HepG2 (cell line): ENCODE data around the gene IQCE. TPM values are rescaled to one million over a fixed set of nuclear protein-coding genes. Genes with fewer than 3 reads are reported as not detected.

Source experiments
- JUND ChIP-seq: sonication (generic); formaldehyde crosslinking; IDR thresholded peaks from 2 replicates; pipeline ENCODE4 v1.8.0; 2022; ENCODE audit warnings: mild to moderate bottlenecking, missing genetic modification reagents
- SETDB1 ChIP-seq: sonication (generic); formaldehyde crosslinking; IDR thresholded peaks from 2 replicates; pipeline ENCODE4 v1.5.1; 2020; ENCODE audit warnings: missing genetic modification reagents, mild to moderate bottlenecking, borderline replicate concordance
- polyA plus RNA-seq, 8 experiments: library from polyadenylated mRNA; depleted of rRNA in 3 of 8; stranded (reverse) in 7 of 8; unstranded in 1 of 8; fragments of >200 nt; fragmentation: Illumina TruSeq in 4 of 8; extraction: Trizol in 4 of 8; gene quantifications; 2 replicates each; pipeline versions ENCODE4 v1.2.1 to v1.2.3, GENCODE V29; 2011 to 2016; ENCODE audit warnings: low read depth in 4 of 8, missing spikeins in 1 of 8, mixed read lengths in 1 of 8; ENCODE audit not compliant: insufficient read depth in 1 of 8
- total RNA-seq, 5 experiments: library from RNA; depleted of rRNA; stranded (reverse); fragments of >200 nt; fragmentation: Illumina TruSeq; extraction: Trizol; gene quantifications; 2 replicates each; pipeline ENCODE4 v1.2.3, GENCODE V29; 2016; ENCODE audit warnings: low read depth in 1 of 5
- TF ChIP-seq, protein P1 (sequence below), 2 experiments: sonication (generic) in 1 of 2; formaldehyde crosslinking in 1 of 2; IDR thresholded peaks; 2 replicates each; pipeline versions ENCODE4 v1.4.0 to v1.6.1; 2016 to 2020; ENCODE audit warnings: borderline replicate concordance in 1 of 2, low read depth in 1 of 2, mild to moderate bottlenecking in 1 of 2, missing genetic modification reagents in 1 of 2
- TF ChIP-seq, protein P2 (sequence below): sonication (generic); formaldehyde crosslinking; IDR thresholded peaks from 2 replicates; pipeline ENCODE4 v1.5.1; 2020; ENCODE audit warnings: mild to moderate bottlenecking, missing genetic modification reagents, borderline replicate concordance
- TF ChIP-seq, protein P3 (sequence below): sonication (generic); formaldehyde crosslinking; IDR thresholded peaks from 2 replicates; pipeline ENCODE4 v1.5.0; 2020; ENCODE audit warnings: mild to moderate bottlenecking, missing genetic modification reagents, moderate library complexity

The IQCE gene
- total and polyA plus RNA-seq, 2 of the 13 experiments (the other 11 are each of a cell fraction or from before 2014, with no cell fraction given): 1.5 to 2.5 TPM

DNA sequence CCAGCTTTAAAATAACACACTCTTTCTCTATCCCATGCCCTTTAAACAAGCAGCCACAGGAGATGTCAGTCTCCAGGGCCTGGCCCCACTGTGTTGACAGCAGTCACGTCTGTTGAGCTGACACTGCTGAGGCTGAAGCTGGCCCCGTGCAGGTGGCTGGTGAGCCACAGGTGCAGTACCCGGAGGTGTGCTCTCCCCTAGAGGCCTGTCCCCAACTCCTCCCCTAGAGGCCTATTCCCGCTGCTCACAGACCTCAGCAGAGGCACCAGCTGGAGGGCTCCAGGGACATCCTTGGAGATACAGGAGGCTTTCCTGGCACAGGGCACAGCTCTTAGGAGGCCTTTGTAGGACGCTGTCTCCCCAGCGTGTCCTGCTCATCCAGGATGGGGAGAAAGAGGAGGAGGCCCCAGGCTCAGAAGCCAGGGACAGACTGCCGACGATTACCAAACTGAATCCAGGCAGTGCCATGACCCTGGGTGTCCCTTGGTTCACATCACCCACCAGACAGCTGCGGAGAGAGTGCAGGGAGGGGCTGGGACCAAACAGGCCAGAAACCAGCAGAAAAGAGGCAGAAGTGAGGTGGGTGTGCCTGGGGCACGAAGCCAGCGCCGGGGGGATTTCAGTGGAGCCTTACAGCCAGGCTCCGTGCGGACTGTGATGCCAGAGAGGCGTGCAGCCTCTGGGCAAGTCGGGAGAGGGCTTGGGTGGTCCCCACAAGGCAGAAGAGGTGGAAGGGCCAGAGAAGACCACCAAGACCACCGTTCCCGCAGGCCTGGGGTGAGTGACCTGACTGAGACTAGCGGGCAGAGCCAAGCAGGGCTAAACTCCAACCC lies 54.5 kb downstream of the IQCE start (continued):
- TF ChIP-seq, protein P1, sequence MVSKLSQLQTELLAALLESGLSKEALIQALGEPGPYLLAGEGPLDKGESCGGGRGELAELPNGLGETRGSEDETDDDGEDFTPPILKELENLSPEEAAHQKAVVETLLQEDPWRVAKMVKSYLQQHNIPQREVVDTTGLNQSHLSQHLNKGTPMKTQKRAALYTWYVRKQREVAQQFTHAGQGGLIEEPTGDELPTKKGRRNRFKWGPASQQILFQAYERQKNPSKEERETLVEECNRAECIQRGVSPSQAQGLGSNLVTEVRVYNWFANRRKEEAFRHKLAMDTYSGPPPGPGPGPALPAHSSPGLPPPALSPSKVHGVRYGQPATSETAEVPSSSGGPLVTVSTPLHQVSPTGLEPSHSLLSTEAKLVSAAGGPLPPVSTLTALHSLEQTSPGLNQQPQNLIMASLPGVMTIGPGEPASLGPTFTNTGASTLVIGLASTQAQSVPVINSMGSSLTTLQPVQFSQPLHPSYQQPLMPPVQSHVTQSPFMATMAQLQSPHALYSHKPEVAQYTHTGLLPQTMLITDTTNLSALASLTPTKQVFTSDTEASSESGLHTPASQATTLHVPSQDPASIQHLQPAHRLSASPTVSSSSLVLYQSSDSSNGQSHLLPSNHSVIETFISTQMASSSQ (IDR thresholded peaks at IDR 0.05; ENCODE audit: low read depth): no peak
- TF ChIP-seq, protein P1 (CRISPR knock-in tag; IDR thresholded peaks at IDR 0.05; ENCODE audit: borderline replicate concordance): no peak
- TF ChIP-seq, protein P2, sequence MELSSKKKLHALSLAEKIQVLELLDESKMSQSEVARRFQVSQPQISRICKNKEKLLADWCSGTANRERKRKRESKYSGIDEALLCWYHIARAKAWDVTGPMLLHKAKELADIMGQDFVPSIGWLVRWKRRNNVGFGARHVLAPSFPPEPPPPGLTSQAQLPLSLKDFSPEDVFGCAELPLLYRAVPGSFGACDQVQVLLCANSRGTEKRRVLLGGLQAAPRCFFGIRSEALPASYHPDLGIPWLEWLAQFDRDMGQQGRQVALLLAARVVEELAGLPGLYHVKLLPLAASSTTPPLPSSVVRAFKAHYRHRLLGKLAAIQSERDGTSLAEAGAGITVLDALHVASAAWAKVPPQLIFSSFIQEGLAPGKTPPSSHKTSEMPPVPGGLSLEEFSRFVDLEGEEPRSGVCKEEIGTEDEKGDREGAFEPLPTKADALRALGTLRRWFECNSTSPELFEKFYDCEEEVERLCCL (CRISPR knock-in tag): no peak
- TF ChIP-seq, protein P3, sequence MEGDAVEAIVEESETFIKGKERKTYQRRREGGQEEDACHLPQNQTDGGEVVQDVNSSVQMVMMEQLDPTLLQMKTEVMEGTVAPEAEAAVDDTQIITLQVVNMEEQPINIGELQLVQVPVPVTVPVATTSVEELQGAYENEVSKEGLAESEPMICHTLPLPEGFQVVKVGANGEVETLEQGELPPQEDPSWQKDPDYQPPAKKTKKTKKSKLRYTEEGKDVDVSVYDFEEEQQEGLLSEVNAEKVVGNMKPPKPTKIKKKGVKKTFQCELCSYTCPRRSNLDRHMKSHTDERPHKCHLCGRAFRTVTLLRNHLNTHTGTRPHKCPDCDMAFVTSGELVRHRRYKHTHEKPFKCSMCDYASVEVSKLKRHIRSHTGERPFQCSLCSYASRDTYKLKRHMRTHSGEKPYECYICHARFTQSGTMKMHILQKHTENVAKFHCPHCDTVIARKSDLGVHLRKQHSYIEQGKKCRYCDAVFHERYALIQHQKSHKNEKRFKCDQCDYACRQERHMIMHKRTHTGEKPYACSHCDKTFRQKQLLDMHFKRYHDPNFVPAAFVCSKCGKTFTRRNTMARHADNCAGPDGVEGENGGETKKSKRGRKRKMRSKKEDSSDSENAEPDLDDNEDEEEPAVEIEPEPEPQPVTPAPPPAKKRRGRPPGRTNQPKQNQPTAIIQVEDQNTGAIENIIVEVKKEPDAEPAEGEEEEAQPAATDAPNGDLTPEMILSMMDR (CRISPR knock-in tag): peak; percentile 4; the same call in 1 of the 2 replicates
- no peak for TF ChIP-seq JUND
- no peak for TF ChIP-seq SETDB1 (CRISPR knock-in tag)
- TF ChIP-seq, all 625 proteins: peak for 13
